ENCODE data around the gene PSENEN.

GRCh38 chr19:35734889-35735288 lies 10.6 kb upstream of the PSENEN start:
- TF ChIP-seq TAF1 (IDR thresholded peaks at IDR 0.05; ENCODE audit: borderline replicate concordance, insufficient read depth, low read length) (no peak), POLR2AphosphoS5 (IDR thresholded peaks at IDR 0.05; ENCODE audit: low read depth, low read length) (no peak)
